ENCODE results near the gene CXCL1. TPM values are rescaled to one million over a fixed set of nuclear protein-coding genes. Genes with fewer than 3 reads are reported as not detected.

CXCL1 gene
- total RNA-seq, 1 donor from 2014 or later = 7.0 TPM

DNA sequence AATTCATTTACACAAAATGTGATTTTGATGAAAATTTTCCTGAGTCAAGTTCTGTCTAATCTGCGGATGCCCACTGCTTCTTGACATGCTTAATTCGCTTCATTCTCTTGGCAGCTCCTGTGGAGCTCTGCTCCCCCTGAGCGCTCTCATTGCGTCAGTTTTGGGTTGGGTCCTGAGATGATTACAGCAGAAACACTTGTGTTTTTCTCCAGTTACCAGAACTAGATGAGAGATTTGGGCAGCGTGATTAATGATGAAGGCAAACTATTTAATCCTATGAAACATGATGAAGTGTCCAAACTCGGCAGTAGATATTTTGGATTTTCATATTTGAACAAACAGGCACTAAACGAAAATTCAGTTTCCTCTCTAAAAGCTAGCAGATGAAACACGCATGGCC is 4.2 kb upstream of the CXCL1 start:
- TF ChIP-seq, protein P1, sequence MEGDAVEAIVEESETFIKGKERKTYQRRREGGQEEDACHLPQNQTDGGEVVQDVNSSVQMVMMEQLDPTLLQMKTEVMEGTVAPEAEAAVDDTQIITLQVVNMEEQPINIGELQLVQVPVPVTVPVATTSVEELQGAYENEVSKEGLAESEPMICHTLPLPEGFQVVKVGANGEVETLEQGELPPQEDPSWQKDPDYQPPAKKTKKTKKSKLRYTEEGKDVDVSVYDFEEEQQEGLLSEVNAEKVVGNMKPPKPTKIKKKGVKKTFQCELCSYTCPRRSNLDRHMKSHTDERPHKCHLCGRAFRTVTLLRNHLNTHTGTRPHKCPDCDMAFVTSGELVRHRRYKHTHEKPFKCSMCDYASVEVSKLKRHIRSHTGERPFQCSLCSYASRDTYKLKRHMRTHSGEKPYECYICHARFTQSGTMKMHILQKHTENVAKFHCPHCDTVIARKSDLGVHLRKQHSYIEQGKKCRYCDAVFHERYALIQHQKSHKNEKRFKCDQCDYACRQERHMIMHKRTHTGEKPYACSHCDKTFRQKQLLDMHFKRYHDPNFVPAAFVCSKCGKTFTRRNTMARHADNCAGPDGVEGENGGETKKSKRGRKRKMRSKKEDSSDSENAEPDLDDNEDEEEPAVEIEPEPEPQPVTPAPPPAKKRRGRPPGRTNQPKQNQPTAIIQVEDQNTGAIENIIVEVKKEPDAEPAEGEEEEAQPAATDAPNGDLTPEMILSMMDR (IDR thresholded peaks at IDR 0.05) = no peak
- Histone ChIP-seq H3K27ac (no peak overlapping the region), H3K4me1 (peaks cover 18% of the 10 kb centered on the region), H3K4me3 (no peak overlapping the region), H3K36me3 (no peaks in the 10 kb centered on the region), H3K9me3 (no peaks in the 10 kb centered on the region), H3K27me3 (ENCODE audit: low read depth) (no peaks in the 10 kb centered on the region)
- DNase-seq (no peak), ATAC-seq (no peak)
- intact Hi-C loops (cut with DNase I) = no loop called here

DNA sequence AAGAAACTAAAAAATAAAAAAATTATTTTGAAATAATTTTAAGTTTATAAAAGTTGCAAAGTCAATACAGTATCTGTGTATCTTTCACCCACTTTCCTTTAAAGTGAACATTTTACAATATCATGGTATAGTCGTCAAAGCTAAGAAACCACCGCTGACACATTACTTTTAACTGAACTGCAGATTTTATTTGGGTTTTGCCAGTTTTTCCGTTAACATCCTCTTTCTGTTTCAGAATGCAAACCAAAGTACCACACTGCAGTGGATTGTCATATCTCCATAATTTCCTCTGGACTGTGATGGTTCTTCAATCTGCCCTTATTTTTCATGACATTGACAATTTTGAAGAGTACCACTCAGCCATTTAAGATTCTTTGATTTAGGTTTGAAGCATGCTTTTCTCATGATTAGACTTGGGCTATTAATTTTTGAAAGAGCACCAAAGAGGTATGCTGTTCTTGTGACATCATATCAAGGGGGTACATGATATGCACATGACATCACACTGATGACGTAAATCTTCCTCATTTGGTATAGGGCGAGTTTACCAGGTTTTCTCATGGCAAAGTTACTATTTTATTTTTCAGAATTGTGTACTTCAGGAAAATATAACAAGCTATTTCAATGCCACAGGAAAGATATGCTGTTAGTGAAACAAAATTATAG is 3.6 kb upstream of the CXCL1 start:
- intact Hi-C loops (cut with DNase I) = no loop called here
- Histone ChIP-seq H3K27ac (no peak overlapping the region), H3K4me3 (no peak overlapping the region), H3K36me3 (no peaks in the 10 kb centered on the region), H3K27me3 (ENCODE audit: low read depth) (no peaks in the 10 kb centered on the region), H3K9me3 (no peaks in the 10 kb centered on the region), H3K4me1 (peaks cover 22% of the 10 kb centered on the region)
- DNase-seq (no peak), ATAC-seq (no peak)
- TF ChIP-seq, protein P1 (IDR thresholded peaks at IDR 0.05) = no peak

DNA sequence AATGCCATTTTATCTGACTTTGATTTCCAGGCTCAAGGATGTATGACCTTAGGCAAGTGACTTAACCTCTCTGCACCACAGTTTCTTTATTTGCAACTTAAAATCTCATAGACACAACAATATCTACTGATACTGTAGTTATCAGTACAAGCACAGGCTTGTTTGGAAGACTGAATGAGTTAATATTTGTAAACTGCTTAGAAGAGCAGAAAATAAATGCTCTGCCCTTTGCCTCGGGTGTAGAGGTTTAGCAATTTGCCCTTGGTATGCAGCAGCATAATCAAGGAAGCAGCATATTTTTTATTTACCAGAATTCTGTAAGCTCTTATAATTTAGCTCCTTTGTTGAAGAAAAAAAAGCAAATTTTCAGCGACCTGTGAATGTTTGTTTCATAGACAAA is 2.9 kb upstream of the CXCL1 start:
- Histone ChIP-seq H3K4me3 (no peak overlapping the region), H3K27ac (no peak overlapping the region), H3K9me3 (no peaks in the 10 kb centered on the region), H3K36me3 (no peaks in the 10 kb centered on the region), H3K27me3 (ENCODE audit: low read depth) (no peaks in the 10 kb centered on the region), H3K4me1 (peaks cover 22% of the 10 kb centered on the region)
- intact Hi-C loops (cut with DNase I) = no loop called here
- TF ChIP-seq, protein P1 (IDR thresholded peaks at IDR 0.05) = no peak
- ATAC-seq (no peak), DNase-seq (no peak)

DNA sequence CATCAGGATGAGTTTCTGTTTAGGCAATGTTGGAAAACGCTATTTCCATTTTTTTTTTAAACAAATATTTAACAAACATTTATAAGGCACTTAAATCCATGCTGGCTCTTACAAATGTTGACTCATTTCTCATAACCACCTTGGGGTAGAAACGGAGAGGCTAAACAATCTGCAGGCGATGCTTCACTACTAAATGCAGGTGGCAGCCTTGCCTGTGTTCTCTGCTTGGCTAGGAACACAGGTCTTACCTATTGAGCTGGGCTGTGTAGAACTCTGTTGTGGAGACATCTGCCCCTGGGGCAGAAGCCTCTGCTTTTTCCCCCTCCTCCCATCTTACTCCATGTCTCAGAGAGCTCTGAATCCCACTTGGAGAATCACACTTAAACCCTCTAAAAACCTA is 1.4 kb upstream of the CXCL1 start:
- ATAC-seq = peak; percentile 25 to 63
- no peaks in the 10 kb centered on the region for H3K27me3 ChIP-seq (ENCODE audit: low read depth)
- H3K36me3 ChIP-seq = no peaks in the 10 kb centered on the region
- no peak overlapping the region for H3K4me3 ChIP-seq
- TF ChIP-seq, protein P1 (IDR thresholded peaks at IDR 0.05) = no peak
- peak; percentile 46 for DNase-seq
- H3K9me3 ChIP-seq = no peaks in the 10 kb centered on the region
- H3K27ac ChIP-seq = no peak overlapping the region
- peaks cover 22% of the 10 kb centered on the region for H3K4me1 ChIP-seq
- intact Hi-C loops (cut with DNase I) = no loop called here

DNA sequence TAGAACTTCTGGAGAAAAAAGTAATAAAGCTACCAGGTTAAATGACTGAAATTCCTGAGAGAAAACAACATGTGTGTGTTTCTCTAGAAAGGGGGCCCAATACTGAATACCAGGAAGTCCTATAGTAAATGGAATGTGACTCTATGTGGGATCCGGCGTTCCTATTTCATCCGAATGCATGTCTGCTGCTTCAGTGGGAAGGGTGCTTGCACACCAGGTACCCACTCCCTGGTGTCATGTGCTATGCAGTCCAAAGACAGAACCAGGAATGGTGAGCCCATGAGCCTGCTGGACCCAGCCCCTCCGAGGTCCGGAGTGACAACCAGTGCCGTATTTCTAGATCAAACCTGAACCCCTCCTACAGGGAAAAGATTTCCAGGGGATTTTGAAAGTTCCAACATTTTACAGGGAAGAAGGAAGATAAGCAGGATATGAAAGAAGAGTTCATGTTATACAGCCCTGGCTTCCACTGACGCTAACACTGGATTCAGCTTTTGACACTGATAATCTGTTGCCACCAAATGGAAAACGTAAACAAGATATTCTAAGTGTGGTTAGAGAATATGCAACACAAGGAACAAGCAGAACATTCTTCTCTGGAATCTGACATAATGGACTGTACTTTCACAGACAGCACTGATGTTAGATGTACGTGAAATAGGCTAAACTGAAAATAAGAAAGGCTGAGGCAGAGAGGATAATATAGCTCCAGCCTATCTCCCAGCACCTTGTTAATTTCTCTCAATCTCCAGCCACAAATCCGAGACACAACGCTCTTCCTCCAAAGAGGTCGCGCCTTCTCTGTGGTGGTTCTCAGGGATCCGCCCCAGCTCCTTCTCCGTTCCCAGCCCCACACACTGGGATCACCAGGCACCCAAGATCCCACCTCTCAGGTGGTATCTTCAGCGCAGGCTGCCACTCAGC is 725 bp upstream of the CXCL1 start:
- no peaks in the 10 kb centered on the region for H3K9me3 ChIP-seq
- H3K27ac ChIP-seq = peak overlapping the region; percentile 76
- no peaks in the 10 kb centered on the region for H3K27me3 ChIP-seq (ENCODE audit: low read depth)
- DNase-seq = no peak
- no peaks in the 10 kb centered on the region for H3K36me3 ChIP-seq
- peaks cover 22% of the 10 kb centered on the region for H3K4me1 ChIP-seq
- peak overlapping the region; percentile 67 for H3K4me3 ChIP-seq
- intact Hi-C loops (cut with DNase I) = no loop called here
- peak in 1 of 2 donors; percentile 27 for ATAC-seq
- TF ChIP-seq, protein P1 (IDR thresholded peaks at IDR 0.05) = no peak
